Liver (tissue), 9 donors: ENCODE data around the gene GORASP2. TPM values are rescaled to one million over a fixed set of nuclear protein-coding genes. Genes with fewer than 3 reads are reported as not detected.

ENCODE experiments used
- DNase-seq: peaks from one replicate; pipeline ENCODE4 v3.0.0-alpha.2; 2017; ENCODE audit warnings: low spot score
- H3K27ac ChIP-seq, 2 donors: one replicate each; pipeline ENCODE4 v1.7.0; 2013; ENCODE audit warnings: inconsistent platforms in 2 of 2, low read length in 2 of 2, control low read depth in 1 of 2, low read depth in 1 of 2, mild to moderate bottlenecking in 1 of 2
- H3K27me3 ChIP-seq, 4 donors: one replicate each; pipeline versions ENCODE4 v1.6.1 to v1.7.0; 2013; ENCODE audit warnings: low read length in 3 of 4, inconsistent platforms in 1 of 4, mild to moderate bottlenecking in 1 of 4, moderate library complexity in 1 of 4; ENCODE audit not compliant: control insufficient read depth in 4 of 4, insufficient read depth in 4 of 4
- H3K36me3 ChIP-seq, 4 donors: one replicate each; pipeline versions ENCODE4 v1.6.1 to v1.7.0; 2013; ENCODE audit warnings: low read length in 3 of 4, mild to moderate bottlenecking in 3 of 4, low read depth in 1 of 4, moderate library complexity in 1 of 4; ENCODE audit not compliant: control insufficient read depth in 4 of 4, insufficient read depth in 3 of 4
- H3K4me1 ChIP-seq, 4 donors: one replicate each; pipeline versions ENCODE4 v1.6.1 to v1.7.0; 2013; ENCODE audit warnings: low read length in 3 of 4, mild to moderate bottlenecking in 3 of 4, moderate library complexity in 1 of 4; ENCODE audit not compliant: control insufficient read depth in 4 of 4, insufficient read depth in 4 of 4
- H3K4me3 ChIP-seq, 3 donors: one replicate each; pipeline versions ENCODE4 v1.6.1 to v1.7.0; 2013; ENCODE audit warnings: low read length in 3 of 3, control low read depth in 1 of 3, low read depth in 1 of 3, mild to moderate bottlenecking in 1 of 3
- H3K9ac ChIP-seq, 2 donors: one replicate each; pipeline ENCODE4 v1.7.0; 2013; ENCODE audit warnings: low read length in 2 of 2, mild to moderate bottlenecking in 2 of 2, moderate library complexity in 2 of 2, control low read depth in 1 of 2, low read depth in 1 of 2
- H3K9me3 ChIP-seq, 4 donors: one replicate each; pipeline versions ENCODE4 v1.6.1 to v1.7.0; 2013; ENCODE audit warnings: low read length in 3 of 4; ENCODE audit not compliant: control insufficient read depth in 4 of 4
- ATF3 ChIP-seq: IDR thresholded peaks from 2 replicates; pipeline ENCODE4 v1.6.1; 2016; ENCODE audit warnings: antibody characterized with exemption
- CTCF ChIP-seq: fragments of 150-350 bp; IDR thresholded peaks from 2 replicates; pipeline ENCODE4 v1.5.1; 2017; ENCODE audit warnings: improper control_type of control experiment, low read depth, low read length; ENCODE audit not compliant: missing input control
- EGR1 ChIP-seq, 2 donors: IDR thresholded peaks; 2 replicates each; pipeline ENCODE4 v1.6.1; 2016 to 2018; ENCODE audit warnings: antibody characterized with exemption in 2 of 2, low read depth in 2 of 2
- FOXA1 ChIP-seq: IDR thresholded peaks from 2 replicates; pipeline ENCODE4 v1.6.1; 2016; ENCODE audit warnings: antibody characterized with exemption
- FOXA2 ChIP-seq: IDR thresholded peaks from 2 replicates; pipeline ENCODE4 v1.6.1; 2016; ENCODE audit warnings: antibody characterized with exemption
- HNF4G ChIP-seq: IDR thresholded peaks from 2 replicates; pipeline ENCODE4 v1.6.1; 2016; ENCODE audit warnings: antibody characterized with exemption
- JUND ChIP-seq, 2 donors: IDR thresholded peaks; 2 replicates each; pipeline ENCODE4 v1.6.1; 2016; ENCODE audit warnings: antibody characterized with exemption in 2 of 2
- MAX ChIP-seq: IDR thresholded peaks from 2 replicates; pipeline ENCODE4 v1.6.1; 2016; ENCODE audit warnings: antibody characterized with exemption
- REST ChIP-seq: IDR thresholded peaks from 2 replicates; pipeline ENCODE4 v1.6.1; 2016; ENCODE audit warnings: antibody characterized with exemption, mild to moderate bottlenecking
- RXRA ChIP-seq, 2 donors: IDR thresholded peaks; 2 replicates each; pipeline ENCODE4 v1.6.1; 2017 to 2018; ENCODE audit warnings: antibody characterized with exemption in 2 of 2, mild to moderate bottlenecking in 1 of 2
- SP1 ChIP-seq: IDR thresholded peaks from 2 replicates; pipeline ENCODE4 v1.6.1; 2018; ENCODE audit warnings: antibody characterized with exemption, mild to moderate bottlenecking
- TAF1 ChIP-seq: conservative IDR thresholded peaks from 2 replicates; pipeline ENCODE4 v1.6.1; 2016; ENCODE audit warnings: antibody characterized with exemption, mild to moderate bottlenecking
- WGBS: extraction: QIAGEN DNeasy Blood & Tissue Kit; methylation state at CpG from one replicate; pipeline ENCODE4 v1.1.7; 2013; 5-methylcytosine and 5-hydroxymethylcytosine counted together
- polyA plus RNA-seq, 2 donors: library from polyadenylated mRNA; stranded (reverse) in 1 of 2; unstranded in 1 of 2; fragments of 200-250 nt in 1 of 2; fragments of >200 nt in 1 of 2; fragmentation: Nextera tagmentation in 1 of 2; extraction: Ambion mirVana in 1 of 2; gene quantifications; one replicate each; pipeline versions ENCODE4 v1.2.1 to v1.2.3, GENCODE V29; 2013 to 2015
- total RNA-seq, 2 donors: library from RNA; depleted of rRNA; stranded (reverse); fragments of >200 nt; gene quantifications; one replicate each; pipeline ENCODE4 v1.2.3, GENCODE V29; 2014
- donor health status: healthy.
- donor health status: healthy.
- donor health status: healthy.
- donor health status: healthy.
- donor health status: healthy.

GORASP2 gene
- total and polyA plus RNA-seq, 4 donors, result 12.5 to 40.1 (median 29.9) TPM

- 43% methylated on average over 1 of the region's 1 CpG for WGBS
- Histone ChIP-seq H3K36me3 (peaks cover 0 to 4% (median 0%) of the 10 kb centered on the region in 4 donors), H3K4me1 (no peaks in the 10 kb centered on the region), H3K4me3 (no peak overlapping the region), H3K9ac (no peak overlapping the region), H3K9me3 (no peaks in the 10 kb centered on the region), H3K27ac (no peak overlapping the region), H3K27me3 (no peaks in the 10 kb centered on the region)
- TF ChIP-seq CTCF (no peak), ATF3 (no peak), SP1 (no peak), FOXA1 (no peak), RXRA (IDR thresholded peaks at IDR 0.05) (no peak), EGR1 (IDR thresholded peaks at IDR 0.05; ENCODE audit: low read depth in 2 of 2) (no peak), JUND (IDR thresholded peaks at IDR 0.05) (no peak), HNF4G (no peak)
- no peak for DNase-seq
Observed at GRCh38 chr2:170984079-170984478, 55.0 kb downstream of the GORASP2 start.

GRCh38 chr2:170985407-170985806 lies 56.4 kb downstream of the GORASP2 start:
- Histone ChIP-seq H3K36me3 (peaks cover 0 to 4% (median under 1%) of the 10 kb centered on the region in 4 donors), H3K9me3 (no peaks in the 10 kb centered on the region), H3K4me3 (no peak overlapping the region), H3K9ac (no peak overlapping the region), H3K4me1 (no peaks in the 10 kb centered on the region), H3K27me3 (no peaks in the 10 kb centered on the region), H3K27ac (no peak overlapping the region)
- no peak for DNase-seq
- no peak for TF ChIP-seq SP1
- no peak for TF ChIP-seq REST
- no peak for TF ChIP-seq TAF1
- no peak for TF ChIP-seq CTCF
- TF ChIP-seq FOXA2, result no peak
- TF ChIP-seq FOXA1, result no peak
- no peak for TF ChIP-seq MAX
- WGBS, result 88% methylated on average over 5 of the region's 5 CpGs
